GM19324 (cell line): Measurements from ENCODE around the gene MACROD2.
A peak's percentile ranks its signal among the peaks of the same experiment; 100 is the strongest.

Experiments used
- ATAC-seq: cut with Tn5 transposase; IDR thresholded peaks from one replicate; pipeline ENCODE4 v1.9.1; 2021; ENCODE audit warnings: mild to moderate bottlenecking, moderate library complexity; ENCODE audit not compliant: unreplicated experiment, low FRiP score

The MACROD2 gene

GRCh38 chr20:15253431-15253830 lies 1258.1 kb downstream of the MACROD2 start:
- ATAC-seq, result no peak

GRCh38 chr20:15256676-15257568 lies 1261.6 kb downstream of the MACROD2 start:
- ATAC-seq, result no peak

- ATAC-seq, result no peak
Observed at GRCh38 chr20:15257569-15257870, 1262.2 kb downstream of the MACROD2 start.

- no peak for ATAC-seq
Observed at GRCh38 chr20:15265581-15266309, 1270.4 kb downstream of the MACROD2 start.

- ATAC-seq, result no peak
Observed at GRCh38 chr20:15267935-15268334, 1272.6 kb downstream of the MACROD2 start.

GRCh38 chr20:15278041-15278440 lies 1282.7 kb downstream of the MACROD2 start:
- no peak for ATAC-seq

GRCh38 chr20:15287329-15287728 lies 1292.0 kb downstream of the MACROD2 start:
- no peak for ATAC-seq

- no peak for ATAC-seq
Observed at GRCh38 chr20:15288106-15288505, 1292.8 kb downstream of the MACROD2 start.

- ATAC-seq, result no peak
Observed at GRCh38 chr20:15289337-15289736, 1294.0 kb downstream of the MACROD2 start.

- no peak for ATAC-seq
Observed at GRCh38 chr20:15292405-15292804, 1297.1 kb downstream of the MACROD2 start.

- ATAC-seq, result no peak
Observed at GRCh38 chr20:15296422-15296821, 1301.1 kb downstream of the MACROD2 start.

- ATAC-seq, result no peak
Observed at GRCh38 chr20:15297059-15297875, 1302.0 kb downstream of the MACROD2 start.

- ATAC-seq, result no peak
Observed at GRCh38 chr20:15302075-15302474, 1306.8 kb downstream of the MACROD2 start.

GRCh38 chr20:15310361-15310760 lies 1315.0 kb downstream of the MACROD2 start:
- no peak for ATAC-seq

GRCh38 chr20:15316556-15316955 lies 1321.2 kb downstream of the MACROD2 start:
- no peak for ATAC-seq

- ATAC-seq, result peak; percentile 64
Observed at GRCh38 chr20:15317546-15318232, 1322.4 kb downstream of the MACROD2 start.

GRCh38 chr20:15318682-15319081 lies 1323.4 kb downstream of the MACROD2 start:
- ATAC-seq, result no peak

GRCh38 chr20:15319439-15319838 lies 1324.1 kb downstream of the MACROD2 start:
- ATAC-seq, result no peak

- ATAC-seq, result no peak
Observed at GRCh38 chr20:15320941-15321340, 1325.6 kb downstream of the MACROD2 start.

GRCh38 chr20:15327123-15327522 lies 1331.8 kb downstream of the MACROD2 start:
- no peak for ATAC-seq
